GM11168 (cell line): ENCODE results near the gene SLC22A23.

Experiments used
- in situ Hi-C: fragments of 300-500 bp; cut with MboI; formaldehyde crosslinking; loops from one replicate; pipeline ENCODE4 v1.12.0; 2022; ENCODE audit warnings: low sequenced_read_pairs; ENCODE audit not compliant: unreplicated experiment

SLC22A23 gene

DNA sequence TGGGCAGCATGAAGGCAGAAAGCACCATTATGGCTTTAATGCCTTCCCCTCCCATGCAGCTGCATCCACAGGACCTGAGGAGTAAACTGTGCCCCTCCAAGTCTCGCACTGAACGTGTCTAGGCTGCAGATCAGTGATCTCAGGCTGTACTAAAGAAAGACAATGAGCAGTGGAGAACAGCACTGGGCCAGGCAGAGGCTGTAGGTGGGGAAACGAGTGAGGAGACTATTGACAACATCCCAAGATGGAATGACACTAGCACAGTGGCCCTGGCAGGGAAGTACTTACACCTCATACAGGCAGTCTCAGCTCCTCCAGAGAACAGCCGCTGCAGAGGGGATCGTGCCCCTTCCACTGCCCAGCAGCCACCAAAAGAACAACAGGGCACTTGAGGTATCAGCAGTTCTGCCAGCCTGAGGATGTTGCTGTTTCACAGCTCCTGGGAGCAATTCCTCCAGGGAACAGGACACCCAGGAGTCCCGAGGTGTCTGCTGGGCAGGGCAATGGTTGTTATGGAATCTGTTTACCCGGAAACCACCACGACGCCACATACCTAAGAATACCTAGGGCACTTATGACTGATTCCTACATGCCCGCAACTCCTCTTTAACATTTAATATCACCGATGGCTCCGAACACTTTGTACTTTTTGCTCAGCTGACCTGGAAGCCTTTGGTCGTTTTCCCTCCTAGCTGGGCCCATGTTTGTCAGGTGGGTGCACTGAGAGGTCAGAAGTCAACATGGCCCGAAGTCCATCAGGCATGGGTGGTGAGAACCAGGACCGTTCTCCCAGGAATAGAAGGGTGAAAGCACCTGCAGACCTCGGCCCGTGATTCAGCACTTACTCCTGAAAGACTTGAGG is 79.1 kb downstream of the SLC22A23 start:
- in situ Hi-C loops = no loop called here

DNA sequence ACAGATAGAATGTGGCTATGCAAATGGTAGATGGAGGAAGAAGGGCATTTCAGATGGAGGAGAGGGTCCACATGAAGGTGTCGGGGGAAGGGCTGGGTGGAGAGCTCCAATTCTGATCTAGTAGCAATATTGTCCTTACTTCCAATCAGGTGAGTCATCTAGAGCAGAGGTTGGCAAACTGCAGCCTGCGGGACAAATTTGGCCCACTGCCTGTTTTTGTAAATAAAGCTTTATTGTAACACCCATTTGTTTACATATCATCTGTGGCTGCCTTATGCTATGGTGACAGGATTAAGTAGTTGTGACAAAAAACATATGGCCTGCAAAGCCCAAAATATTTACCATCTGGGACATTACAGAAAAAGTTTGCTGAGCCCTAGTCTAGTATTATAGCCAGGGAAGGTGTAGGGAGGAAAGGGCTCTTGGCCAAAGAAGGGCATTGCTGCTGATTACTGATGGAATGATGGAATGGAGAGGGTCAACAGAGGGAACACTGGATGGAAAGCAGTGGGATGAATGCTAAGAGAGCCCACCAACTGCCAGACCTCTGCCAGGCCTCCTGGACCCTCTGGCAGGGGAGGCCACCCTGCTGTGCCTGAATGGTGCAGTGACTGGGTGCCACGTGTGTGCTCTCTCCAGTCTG is 79.8 kb downstream of the SLC22A23 start:
- in situ Hi-C loops = no loop called here

DNA sequence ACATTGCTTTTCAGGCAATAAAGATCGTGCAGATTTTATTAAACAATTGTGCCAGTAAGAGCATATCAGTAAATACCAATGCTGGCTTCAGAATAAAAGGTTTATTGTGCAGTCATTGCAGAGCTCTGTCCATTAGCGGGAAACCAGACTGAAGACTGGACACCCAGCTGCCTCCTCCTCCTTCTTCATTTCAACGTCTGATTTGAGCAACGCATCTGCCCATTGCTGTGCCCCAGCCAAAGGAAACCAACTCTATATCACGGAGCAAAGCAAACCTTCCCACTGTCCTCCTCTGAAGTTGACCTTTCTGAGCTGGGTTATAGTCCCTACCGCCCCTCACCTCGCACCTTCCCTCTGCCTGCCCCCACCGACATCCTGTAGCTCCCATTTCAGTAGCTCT is 80.8 kb downstream of the SLC22A23 start:
- in situ Hi-C loops = no loop called here

DNA sequence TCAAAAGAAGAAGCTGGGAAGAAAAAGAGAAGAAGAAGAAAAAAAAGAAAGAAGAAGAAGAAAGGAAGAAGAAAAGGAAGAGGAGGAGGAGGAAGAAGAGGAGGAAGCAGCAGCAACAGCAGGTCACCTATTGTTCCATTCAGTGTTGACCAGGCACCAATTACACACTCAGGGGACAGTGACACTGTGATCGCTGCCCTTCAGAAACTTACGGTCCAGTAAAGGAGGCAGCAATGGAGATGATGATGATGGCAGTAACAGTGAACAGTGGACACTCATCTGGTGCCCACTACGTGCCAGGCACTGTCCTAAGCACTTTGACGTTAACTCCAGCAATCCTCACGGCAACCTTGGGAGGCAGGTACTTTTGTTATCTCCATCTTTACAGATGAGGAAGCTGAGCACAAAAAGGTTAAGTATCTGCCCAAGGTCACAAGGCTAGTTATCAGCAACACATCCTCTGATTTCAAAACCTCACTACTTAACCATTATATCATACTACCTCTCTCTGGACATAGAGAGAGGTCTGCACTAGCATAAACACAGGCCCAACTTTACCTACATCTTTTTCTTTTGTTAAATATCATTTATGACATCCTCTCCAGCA is 83.2 kb downstream of the SLC22A23 start:
- in situ Hi-C loops = no loop called here

DNA sequence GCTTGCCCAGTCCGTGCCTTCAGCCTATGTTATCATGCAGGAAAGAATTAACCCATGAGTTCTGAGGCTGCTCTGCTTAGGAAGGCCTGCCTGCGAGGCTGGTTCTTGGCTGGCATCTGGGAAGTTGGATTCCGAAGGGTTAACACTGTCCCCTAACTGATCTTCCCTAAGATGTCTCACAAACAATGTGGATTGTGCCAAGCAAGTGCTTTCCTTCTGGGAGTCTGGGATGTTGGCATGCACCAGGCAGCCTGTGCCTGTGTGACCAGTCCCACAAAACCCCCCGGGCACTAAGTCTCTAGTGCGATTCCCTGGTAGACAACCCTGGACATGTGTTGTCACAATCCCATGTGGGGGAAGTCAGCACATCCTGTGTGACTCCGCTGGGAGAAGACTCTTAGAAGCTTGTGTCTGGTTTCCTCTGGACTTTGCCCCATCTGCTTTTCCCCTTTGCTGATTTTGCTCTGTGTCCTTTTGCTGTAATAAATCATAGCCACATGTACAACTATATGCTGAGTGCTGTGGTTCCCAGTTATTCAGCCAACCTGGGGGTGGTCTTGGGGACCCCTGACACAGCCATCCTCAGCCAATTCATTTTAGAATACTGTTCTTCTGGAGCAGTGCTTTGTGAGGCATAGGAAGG is 83.8 kb downstream of the SLC22A23 start:
- in situ Hi-C loops = no loop called here

DNA sequence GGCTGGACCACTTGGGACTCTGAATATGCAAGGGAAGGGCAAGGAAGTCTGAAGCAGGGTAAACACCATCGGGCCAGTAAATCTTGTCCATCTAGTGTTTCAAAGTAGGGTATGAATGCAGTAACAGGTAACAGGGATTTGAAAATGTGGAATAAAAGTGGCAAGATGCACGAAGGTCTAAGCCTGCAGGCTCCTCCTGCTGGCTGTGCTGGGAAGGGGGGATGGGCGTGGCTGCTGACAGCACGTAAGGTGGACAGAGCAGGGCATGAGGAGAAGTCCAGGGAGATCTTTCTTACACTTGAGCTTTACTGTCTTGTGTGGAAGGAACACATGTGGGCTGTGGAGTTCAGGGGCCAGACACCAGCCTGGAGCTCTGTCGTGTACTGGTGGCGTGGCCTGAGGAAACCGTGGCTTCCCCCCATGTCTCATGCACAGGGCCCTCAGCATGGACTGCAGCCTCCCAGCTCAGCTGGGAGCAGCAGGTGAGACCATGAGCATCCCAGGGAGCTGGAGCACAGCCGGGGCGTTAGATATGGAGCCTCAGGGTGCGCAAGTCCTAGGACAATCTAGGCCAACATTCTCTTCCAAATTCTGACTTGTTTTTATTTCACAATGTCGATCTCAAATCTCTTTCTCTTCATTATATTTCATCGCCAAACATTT is 84.5 kb downstream of the SLC22A23 start:
- in situ Hi-C loops = no loop called here

DNA sequence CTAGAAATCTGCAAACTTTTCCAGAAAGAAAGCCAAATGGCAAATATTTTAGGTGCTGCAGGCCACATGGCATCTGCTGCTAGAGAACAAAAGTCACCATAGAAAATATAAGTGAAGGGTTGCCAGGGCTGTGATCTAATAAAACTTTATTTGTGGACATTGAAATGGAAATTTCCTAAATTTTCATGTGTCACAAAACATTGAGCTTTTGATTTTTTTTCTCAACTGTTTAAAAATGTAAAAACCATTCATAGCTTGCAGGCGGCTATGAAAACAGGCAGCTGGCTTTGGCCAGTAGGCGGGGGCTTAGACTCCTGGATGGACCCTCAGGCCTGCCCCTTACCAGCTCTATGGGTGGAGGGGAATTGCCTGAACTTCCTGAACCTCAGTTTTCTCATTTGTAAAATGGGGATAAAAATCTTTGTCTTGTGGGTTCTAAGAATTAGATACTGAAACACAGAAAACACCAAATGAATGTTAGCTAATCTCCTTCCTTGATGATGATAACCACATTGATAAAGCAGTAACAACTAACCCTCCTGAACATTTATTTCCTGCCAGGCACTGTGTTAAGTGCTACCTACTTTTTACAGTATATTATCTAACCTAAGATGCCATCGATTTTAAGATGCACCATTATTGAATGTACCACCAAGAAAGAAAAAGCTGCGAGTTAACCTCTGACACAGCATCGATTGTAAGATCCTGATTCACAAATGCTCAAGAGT is 85.5 kb downstream of the SLC22A23 start:
- in situ Hi-C loops = no loop called here

DNA sequence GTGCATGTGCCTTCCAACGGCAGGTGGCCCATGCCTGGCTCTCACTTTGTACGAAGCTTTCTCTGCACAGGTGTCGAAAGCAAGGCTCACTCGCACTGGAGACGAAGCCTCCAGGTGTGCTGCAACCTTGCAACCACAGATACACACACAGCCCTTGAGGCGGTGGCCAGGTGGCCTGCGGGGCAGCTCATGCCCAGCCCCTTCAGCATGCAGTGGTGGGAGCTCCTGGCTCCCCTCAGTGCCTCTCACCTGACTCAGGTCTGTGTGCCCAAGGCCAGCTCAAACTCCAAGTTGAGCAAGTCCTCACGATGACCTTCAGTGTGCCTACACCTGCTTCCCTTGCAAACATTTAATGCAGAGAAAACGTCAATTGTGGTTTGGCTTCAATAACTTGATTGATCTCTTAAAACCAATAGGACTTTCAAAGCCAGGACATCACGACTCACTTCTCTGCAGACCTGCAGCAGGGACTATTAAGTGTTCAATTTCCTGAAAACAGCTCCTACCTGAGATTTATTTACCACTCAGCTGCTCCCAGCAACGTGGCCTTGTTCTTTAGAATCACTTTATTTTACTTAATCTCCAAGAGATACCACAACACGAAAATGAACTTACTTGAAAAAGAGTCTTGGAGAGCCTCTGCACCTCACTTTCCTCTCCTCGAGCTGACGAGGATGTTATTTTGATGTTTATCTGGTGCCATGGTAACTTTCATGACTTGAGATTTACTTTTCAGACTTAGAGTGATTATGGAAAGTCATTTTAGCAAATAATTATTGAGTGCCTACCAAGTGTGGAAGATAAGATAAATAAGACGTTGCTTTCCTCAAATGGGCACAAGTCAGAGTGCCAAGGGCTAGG is 86.3 kb downstream of the SLC22A23 start:
- in situ Hi-C loops = no loop called here

DNA sequence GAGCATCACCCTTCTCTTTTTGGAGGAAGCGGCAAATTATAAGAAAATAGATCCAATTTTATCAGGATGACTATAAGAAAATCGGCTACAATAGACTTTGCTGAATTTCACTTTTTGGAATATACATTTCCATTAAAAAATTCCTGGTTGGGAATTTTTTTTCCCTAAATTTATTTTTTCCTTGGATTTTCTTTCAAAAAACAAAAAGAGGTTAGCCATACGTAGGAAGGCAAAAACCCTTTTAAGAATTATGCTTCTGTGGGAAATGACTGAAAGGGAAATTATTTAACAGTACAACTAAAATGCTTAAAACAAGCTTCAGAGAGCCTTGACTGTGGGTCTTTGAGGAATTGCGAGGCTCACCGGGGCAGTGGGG is 86.9 kb downstream of the SLC22A23 start:
- in situ Hi-C loops = no loop called here

DNA sequence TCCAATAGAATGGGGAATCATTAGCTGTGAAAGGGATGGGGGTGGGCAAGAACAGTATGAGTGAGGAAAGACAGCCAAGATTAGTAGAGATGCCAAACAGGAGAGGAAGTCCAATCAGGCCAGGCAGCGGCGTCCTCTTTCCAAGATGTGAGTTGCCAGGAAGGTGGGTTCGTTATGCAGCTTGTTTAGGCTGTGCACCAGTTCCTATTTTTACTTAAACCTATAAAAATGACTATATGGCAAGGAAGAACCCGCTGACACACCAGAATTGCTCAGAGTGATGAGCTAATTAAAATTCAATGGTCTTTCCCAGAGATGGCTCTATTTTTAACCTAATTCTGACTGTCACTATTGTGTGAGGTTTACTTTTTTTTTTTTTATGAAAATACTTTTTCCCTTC is 88.2 kb downstream of the SLC22A23 start:
- in situ Hi-C loops = no loop called here

DNA sequence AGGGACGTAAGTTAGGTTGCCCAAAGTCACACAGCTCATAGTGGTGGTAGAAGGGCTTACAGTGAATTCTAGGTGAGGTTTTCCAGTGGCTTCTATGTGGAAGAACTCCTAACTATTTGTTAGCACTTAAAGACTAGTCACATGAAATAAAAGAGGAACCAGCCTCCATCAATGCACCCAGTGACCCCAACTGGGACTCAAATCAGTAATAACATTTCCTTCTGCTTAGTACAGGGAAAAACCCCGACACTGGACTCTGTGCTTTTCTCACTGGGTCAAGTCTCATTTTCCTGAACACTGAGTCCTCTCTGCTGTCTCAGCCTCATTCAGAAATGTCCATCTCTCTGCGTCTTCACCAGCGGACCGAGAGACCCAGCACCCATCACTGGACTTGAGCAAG is 89.2 kb downstream of the SLC22A23 start:
- in situ Hi-C loops = no loop called here

DNA sequence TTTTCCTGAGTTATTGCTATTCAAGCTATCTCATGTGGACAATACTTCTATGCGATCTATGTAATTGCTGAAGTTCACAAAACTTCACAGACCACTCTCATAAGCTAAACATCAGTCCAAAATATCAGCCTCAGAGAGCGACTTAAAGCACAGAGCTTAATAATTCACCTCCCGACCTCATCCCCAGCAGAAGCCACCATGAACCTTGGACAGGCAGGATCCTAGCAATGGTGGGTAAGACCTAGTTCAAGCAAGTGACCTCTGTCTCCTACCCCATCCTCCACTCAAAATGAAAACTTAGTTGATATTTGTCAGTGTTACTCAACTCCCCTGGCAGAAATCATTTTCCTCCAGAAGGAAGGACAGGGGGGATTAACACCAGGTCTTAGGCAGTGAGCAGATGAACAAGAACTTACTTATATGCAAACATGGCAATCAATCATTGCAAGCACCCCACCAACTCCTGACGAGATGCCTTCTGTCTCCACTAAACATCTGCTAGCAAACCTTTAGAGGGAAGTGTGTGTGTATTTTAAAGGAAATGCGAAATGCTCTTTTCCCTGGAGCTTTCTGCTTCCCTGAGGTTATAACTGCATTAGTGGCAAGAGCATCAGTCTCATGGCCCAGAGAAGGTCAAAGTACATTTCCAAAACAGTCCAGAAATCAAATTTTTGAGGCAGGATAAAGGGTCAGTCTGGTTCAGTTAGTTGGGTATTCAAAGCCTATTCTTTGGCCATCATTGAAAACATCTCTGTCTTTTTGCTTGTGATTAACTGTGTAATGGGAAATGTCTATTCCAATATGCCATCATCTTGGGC is 90.0 kb downstream of the SLC22A23 start:
- in situ Hi-C loops = no loop called here

DNA sequence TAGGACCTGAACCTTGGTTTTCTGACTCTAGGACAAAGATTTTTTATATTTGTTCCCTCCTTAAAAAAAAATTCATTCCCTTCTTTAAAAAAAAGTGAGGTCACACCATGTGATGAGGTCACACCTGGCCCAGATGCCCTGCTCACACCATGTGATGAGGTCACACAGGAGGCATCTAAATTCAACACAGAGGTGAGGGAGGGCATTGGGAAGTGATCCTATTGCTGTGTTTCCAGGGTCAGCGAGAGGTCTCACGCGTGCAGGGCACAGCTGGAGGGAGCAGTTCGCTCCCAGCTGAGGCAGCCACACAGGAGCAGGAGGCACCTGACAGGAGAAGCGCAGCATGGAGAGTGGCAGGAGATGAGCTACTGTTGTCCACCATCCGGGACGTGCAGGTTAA is 92.5 kb downstream of the SLC22A23 start:
- in situ Hi-C loops = no loop called here

DNA sequence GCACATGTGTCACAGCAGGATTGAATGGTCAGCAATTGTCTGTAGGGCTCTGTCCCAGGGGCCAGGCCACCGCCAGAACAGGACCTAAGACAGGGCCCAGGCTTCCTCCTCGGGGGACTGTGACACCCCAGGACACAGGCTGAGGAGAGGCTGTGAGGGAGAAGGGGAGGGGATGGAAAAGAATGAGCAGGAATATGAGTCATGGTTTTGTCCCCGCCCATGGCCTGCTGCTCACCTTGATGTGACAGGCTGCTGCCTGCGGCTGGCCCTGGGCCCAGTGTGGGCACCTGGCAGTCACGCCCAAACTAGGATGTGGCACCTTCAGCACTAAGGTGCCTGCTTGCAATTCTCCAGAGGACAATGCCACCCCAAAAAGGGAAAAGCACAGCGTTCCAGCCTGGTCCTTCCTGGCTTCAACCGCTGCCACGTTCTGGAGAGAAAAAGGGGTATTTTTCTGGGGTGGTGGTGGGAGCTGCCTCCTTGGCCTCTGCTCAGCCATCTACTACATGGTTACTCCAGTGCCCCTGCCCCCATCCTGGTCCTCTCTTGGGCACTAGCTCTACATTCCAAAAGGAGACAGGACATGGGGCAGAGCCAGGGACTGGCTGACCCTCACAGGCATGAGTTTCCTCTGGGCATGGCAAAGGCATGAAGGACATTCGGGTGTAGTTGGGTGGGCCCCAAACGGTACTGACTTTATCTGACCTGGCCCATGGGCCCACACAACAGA is 93.4 kb downstream of the SLC22A23 start:
- in situ Hi-C loops = no loop called here

DNA sequence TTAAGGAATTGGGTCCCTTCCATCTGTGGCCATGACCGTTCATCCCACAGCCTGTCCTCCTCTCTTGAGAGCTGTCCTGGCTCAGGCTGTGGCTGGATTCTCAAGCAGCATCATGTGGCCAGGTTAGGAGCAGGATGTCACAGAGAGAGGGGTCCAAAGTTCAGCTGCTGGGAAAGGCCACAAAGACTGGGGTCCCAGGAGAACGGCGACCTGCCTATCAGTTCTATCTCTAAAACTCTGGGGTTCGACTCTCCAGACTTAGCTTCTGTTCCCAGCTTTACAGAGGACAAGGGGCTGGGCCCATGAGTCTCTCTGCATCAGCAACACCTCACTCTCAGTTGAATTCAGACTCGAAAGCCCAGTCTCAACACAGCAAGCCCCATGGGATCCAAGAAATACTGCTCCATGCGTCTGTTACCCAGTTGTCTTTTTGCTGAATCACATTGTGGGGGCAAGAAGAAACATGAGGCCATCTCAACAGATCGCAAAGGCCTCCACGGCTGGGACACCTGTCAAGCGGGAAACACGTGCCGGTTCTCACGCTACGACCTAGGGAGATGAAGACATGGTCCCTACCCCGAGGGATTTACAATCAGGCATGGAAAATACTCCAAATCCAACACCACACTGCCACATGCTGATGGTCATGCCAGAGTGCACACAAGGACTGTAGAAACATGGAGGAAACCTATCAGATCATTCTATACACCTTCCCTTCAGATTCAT is 95.4 kb downstream of the SLC22A23 start:
- in situ Hi-C loops = no loop called here

DNA sequence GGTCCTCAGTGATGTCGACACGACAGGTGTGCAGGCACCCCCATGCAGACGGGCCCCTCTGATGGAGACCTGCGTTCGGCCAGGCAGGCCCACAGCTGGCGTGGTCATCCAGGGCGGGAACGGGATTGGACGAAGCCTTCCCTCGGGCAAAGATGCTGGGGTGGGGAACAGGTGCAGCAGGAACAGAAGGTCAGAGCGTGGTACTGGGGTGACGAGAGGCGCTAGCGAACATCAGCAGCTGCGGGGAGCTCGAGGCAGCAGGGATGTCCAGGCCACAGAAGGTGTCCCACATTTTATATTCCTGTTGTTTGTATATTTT is 96.2 kb downstream of the SLC22A23 start:
- in situ Hi-C loops = no loop called here
